Measurements from ENCODE around the gene C6orf47.

GRCh38 chr6:31621991-31622390, 38.6 kb downstream of the C6orf47 start:
- TF ChIP-seq POLR2AphosphoS5 (IDR thresholded peaks at IDR 0.05; ENCODE audit: low read depth, low read length) (no peak), SIN3A (IDR thresholded peaks at IDR 0.05; ENCODE audit: borderline replicate concordance, insufficient read depth, low read length) (0 out of 2 replicates have a peak, but pooled peaks have one; percentile 2)

Data from PFSK-1 (cell line).